GM18498 (cell line): ENCODE measurements around the gene TGFB1I1.
"Not testable (repeated sequence)": the region's sequence is repeated elsewhere in the genome, so short reads cannot be mapped to it uniquely, and the experiment has no call there.

Experiments
- ATAC-seq: cut with Tn5 transposase; IDR thresholded peaks from one replicate; pipeline ENCODE4 v1.9.1; 2021; ENCODE audit warnings: mild to moderate bottlenecking, moderate library complexity; ENCODE audit not compliant: unreplicated experiment

The TGFB1I1 gene

GRCh38 chr16:31508706-31509195, 36.8 kb downstream of the TGFB1I1 start:
- ATAC-seq, result peak; percentile 2

GRCh38 chr16:31513126-31513525, 41.2 kb downstream of the TGFB1I1 start:
- ATAC-seq, result no peak

GRCh38 chr16:31513884-31514283, 41.9 kb downstream of the TGFB1I1 start:
- no peak for ATAC-seq

- no peak for ATAC-seq
These were observed 45.9 kb downstream of the TGFB1I1 start for GRCh38 chr16:31517800-31518402.

GRCh38 chr16:31519759-31520431, 47.9 kb downstream of the TGFB1I1 start:
- ATAC-seq, result no peak

GRCh38 chr16:31521368-31521767, 49.4 kb downstream of the TGFB1I1 start:
- ATAC-seq, result no peak

- no peak for ATAC-seq
These were observed 50.1 kb downstream of the TGFB1I1 start for GRCh38 chr16:31522071-31522470.

GRCh38 chr16:31523768-31524167, 51.8 kb downstream of the TGFB1I1 start:
- not testable (repeated sequence) for ATAC-seq

GRCh38 chr16:31525113-31525512, 53.2 kb downstream of the TGFB1I1 start:
- no peak for ATAC-seq
